GM20000 (cell line): Measurements from ENCODE around the gene PSME3IP1.
"Not testable (repeated sequence)": the region's sequence is repeated elsewhere in the genome, so short reads cannot be mapped to it uniquely, and the experiment has no call there.

ENCODE experiments used
- DNase-seq: peaks from one replicate; pipeline ENCODE4 v3.0.0; 2012; ENCODE audit warnings: low spot score
- CTCF ChIP-seq: IDR thresholded peaks from 2 replicates; pipeline ENCODE4 v1.5.1; 2012; ENCODE audit warnings: mild to moderate bottlenecking, control low read depth; ENCODE audit errors: extremely low read depth, missing control alignments

PSME3IP1 gene

DNA sequence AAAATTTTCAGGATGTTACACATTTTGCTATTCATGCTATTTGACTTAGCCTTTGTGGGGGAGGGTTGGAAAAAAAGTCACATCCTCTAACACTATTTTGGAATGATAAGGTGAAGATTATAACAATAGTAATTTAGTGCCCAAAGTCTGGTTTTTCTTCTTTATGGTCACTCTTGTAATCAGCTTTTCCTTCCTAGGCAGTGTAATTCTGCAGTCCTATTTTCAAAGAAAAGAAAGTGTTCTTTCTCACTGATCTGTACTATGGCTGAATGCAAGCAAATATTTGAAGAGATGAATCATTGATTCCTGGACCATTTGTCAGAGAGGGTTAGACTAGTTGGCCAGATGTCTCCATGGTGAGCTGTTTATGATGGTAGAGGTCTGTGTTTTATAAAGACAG is 8.7 kb upstream of the PSME3IP1 start:
- DNase-seq: no peak
- TF ChIP-seq CTCF: no peak

- TF ChIP-seq CTCF: no peak
- DNase-seq: peak; percentile 37
Measured at GRCh38 chr16:57192720-57193486, 7.1 kb upstream of the PSME3IP1 start.

GRCh38 chr16:57192146-57192545 is 6.3 kb upstream of the PSME3IP1 start:
- no peak for TF ChIP-seq CTCF
- no peak for DNase-seq

- DNase-seq: no peak
Measured at GRCh38 chr16:57191056-57191571, 5.3 kb upstream of the PSME3IP1 start.

GRCh38 chr16:57190136-57190535 is 4.3 kb upstream of the PSME3IP1 start:
- DNase-seq: no peak
- TF ChIP-seq CTCF: no peak

More at GRCh38 chr16:57191056-57191571, 5.3 kb upstream of the PSME3IP1 start:
- no peak for TF ChIP-seq CTCF

- not testable (repeated sequence) for DNase-seq
Measured at GRCh38 chr16:57189527-57189926, 3.7 kb upstream of the PSME3IP1 start.

- no peak for DNase-seq
- TF ChIP-seq CTCF: no peak
Measured at GRCh38 chr16:57188711-57189002, 2.8 kb upstream of the PSME3IP1 start.

DNA sequence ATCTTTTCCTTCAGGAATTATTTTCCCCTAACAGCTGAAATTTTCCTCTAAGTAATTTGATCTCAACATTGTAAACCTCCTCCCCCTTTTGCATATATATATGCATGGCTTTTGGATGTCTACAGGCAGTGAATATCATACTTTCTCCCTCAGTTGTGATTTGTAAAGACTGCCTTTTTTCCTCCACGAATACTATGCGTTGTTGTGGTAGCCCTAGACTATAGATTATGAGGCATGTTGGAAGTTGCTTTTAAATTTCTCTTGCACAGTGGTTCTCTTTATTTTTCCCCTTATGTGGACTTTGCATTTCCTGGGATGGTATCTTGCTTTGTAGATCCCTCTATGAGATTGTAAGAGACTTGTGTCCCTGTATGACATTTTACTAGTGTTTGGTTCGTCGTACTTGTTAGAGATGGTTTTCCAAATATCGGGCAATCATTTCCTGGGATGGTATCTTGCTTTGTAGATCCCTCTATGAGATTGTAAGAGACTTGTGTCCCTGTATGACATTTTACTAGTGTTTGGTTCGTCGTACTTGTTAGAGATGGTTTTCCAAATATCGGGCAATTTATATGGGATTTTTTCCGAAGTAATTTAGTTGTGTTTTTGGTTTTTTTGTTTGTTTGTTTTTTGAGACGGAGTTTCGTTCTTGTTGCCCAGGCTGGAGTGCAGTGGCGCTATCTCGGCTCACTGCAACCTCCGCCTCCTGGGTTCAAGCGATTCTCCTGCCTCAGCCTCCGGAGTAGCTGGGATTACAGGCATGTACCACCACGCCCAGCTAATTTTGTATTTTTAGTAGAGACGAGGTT is 2.3 kb upstream of the PSME3IP1 start:
- DNase-seq: not testable (repeated sequence)
